ENCODE data around the gene DHX29.

DNA sequence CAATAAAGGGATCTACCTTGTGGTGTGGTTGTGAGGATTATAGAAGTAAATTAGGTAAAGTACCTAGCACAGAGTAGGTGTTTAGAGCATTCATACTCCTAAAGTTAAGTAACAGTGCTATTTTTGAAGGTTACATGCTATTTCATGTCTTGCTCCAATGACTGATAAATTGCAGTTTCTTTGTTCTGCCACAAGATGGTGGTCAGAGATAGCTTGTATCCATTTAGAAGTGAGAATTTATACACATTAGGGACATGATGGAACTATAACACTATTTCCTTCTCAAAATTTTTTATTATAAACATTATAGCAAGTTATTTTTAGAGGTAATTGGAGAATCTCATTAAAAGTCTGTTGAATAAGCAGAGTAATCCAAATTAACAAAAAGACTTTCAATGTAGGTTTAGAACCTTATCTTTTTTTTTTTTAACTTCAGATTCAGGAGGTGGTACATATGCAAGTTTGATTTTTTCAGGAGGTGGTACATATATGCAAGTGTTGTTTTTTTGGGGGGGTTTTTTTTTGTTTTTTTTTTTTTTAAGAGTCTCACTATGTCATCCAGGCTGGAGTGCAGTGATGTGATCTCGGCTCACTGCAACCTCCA, 17.4 kb upstream of the DHX29 start:
- TF ChIP-seq CTCF (IDR thresholded peaks at IDR 0.05 in 4 of 5, conservative IDR thresholded peaks at IDR 0.05 in 1 of 5) (peak; percentile 27 to 78 (median 45)), POLR2A (IDR thresholded peaks at IDR 0.05) (no peak)
